GM18517 (cell line): ENCODE data around the gene TTC28.

Source experiments
- ATAC-seq: cut with Tn5 transposase; IDR thresholded peaks from one replicate; pipeline ENCODE4 v1.9.1; 2021; ENCODE audit warnings: mild to moderate bottlenecking, moderate library complexity; ENCODE audit not compliant: unreplicated experiment

Gene TTC28

DNA sequence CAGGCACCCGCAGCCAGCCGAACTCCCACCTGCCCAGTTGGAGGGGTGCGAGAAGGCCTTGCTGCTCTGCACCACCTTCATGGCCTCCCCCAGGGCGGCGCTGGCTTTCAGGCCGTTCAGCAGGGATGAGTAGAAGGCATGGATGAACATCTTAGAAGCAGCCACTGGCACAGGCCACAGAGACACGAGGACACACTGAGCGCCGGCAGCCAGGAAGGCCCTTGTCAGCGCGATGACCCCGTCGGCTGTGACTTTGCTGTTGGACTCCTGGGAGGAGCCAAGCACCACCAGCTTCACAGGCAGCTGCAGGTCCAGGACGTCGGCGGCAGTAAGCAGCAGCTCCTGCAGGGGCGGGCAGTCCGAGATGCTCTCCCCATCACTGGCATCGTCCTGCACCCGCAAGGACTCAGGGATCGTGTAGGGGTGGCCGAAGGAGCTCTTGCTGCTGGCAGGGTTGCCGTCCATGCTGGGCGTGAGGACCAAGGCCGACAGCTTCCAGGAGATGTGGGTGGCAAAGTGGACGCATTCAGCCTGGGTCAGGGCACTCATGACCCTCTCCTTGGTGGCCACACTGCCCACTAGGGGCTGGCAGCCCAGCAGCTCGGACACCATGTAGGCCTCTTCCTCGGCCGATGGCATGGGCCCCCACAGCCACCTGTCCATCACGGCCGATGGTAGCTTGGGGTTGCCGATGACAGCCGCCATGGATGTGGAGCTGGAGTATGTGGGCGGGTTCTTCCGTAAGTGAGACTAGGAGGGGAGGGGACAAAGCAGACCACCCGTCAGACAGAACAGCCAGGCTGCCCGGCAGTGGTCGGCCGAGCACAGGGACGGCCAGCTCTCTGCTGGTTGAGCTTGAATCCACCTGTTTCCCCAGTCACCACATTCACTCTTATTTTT, 680.9 kb downstream of the TTC28 start:
- ATAC-seq, result no peak

DNA sequence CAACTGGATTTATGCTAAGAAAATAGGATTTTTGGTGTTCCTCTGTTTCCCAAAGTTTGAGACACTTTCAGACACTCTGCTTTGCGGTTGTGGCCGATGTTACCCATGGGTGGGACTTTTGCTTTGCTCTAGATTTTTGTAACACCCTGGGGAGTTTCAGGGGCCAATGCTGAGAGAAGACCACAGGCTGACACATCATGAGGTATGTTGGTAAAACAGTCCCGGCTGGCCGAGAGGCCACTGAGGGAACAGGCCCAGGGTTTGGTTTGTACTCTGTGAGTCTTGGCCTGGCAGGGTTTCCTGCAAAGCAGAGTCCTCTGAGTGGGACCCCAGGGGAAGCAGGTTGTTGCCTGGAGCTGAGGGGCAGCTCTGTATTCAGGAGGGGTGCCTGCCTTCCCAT, 682.1 kb downstream of the TTC28 start:
- ATAC-seq, result no peak

- no peak for ATAC-seq
Observed at GRCh38 chr22:27996981-27997380, 682.7 kb downstream of the TTC28 start.

- no peak for ATAC-seq
Observed at GRCh38 chr22:27996529-27996925, 683.1 kb downstream of the TTC28 start.

DNA sequence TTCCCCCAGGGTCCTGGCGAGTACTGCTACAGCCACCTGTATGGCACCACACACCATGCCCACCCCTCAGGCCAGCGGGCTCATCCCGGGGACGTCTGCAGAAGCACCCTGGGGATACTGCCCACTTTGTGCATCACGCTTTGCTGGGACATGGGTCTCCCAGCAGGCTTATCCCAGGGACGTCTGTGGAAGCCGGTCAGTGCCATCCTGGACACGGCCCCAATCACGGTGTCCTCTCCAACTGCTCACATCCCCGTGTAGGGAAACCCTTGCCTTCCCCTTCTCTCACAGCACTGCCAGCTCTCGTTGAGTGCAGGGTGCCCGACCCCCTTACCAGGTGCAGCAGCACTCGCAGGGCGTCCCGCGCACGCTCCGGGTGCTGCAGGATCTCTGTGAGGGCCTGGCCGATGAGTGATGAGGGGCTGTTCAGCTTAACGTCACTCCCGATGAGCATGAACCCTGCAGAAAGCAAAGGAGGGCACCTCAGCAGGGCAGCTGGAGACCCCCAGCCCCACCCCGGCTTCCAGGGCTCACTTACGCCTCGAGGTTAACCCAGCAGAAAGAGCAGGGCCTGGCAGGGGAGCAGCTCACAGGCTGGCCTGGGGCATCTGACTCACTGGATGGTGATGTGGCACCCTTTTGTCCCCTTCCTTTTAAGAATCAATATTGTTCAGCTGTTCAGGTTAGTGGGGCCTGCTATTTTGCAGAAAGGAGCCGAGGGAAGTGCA, 683.7 kb downstream of the TTC28 start:
- no peak for ATAC-seq

- ATAC-seq, result no peak
Observed at GRCh38 chr22:27994481-27995331, 684.9 kb downstream of the TTC28 start.

DNA sequence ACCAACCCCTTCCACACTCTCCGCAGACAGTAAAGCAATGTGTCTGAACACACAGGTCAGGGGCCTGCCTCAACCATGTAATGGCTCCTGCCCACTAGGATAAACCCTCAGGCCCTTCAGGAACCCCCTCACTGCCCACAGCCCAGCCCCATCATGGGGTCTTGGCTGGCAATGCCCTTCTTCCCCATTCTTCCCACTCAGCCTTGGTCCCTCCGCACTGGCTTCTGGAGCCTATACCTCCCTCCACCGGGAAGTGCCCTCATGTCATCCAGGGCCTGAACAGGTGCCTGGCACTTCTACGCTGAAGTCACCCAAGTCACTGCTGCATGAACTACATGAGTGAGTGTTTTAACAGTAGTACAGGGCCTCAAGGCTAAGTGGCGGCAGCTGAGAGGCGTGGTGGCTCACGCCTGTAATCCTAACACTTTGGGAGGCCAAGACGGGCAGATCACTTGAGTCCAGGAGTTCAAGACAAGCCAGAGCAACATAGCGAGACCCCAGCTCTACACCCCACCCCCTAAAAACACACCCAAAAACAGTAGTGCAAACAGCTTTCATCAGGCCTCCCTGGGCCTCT, 685.8 kb downstream of the TTC28 start:
- ATAC-seq, result no peak

DNA sequence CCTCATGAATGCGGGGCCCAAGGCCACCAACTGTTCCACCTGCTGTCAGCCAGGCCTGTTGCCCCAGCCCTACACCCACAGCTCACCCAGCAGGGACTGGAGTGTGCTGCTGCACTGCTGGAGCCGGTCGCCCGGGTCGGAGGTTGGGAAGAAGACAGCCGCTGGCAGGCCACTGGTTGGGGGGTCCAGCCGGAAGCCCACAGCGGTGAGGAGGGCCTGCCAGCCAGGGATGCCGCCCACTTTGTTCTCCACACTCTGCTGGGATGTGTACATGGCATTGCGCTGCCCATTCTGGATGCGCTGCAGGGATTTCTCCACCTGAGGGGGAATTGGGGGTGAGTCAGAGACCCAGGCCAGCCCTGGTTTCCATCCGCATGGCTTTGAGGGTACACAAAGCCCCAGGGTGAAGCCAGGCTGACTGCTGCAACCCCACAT, 686.4 kb downstream of the TTC28 start:
- ATAC-seq, result no peak

DNA sequence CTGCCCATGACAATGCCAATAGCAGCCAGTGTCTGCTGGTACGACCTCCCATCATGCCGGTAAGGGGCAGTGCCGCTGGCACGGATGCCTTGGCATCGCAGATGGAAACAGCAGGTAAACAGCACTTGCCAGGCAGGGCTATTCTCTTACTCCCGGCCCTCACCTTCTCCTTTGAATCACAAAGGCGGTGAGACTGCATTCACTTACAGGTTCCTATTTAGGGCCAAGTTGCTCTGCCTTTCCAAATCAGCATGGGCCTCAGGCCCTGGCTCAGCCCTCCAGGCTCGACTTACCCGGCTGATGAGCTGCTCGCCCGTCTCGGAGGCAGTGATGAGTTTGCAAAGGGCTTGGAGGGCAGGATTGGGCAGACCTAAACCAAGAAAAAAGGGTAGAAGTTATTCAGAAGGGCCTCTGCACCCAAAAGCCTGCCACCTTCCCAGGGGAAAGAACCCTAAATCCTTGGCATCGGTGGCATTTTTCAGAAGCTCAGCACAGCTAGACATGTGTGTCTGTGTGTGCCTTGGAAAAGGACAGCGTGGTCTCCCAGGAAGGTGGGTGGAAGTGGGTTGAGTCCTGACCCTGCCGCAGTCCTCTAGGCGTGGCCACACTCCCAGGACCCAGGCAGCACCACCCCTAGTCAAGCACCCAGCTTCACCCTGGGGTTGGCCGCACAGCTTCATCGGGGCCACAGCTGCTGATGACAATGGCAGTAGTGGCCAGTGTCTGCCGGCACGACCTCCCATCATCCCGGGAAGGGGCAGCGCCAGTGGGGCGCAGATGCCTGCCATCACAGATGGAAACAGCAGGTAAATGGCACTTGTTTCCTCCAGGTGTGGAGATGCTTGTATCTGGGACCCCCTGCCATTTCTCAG, 687.1 kb downstream of the TTC28 start:
- ATAC-seq, result no peak

GRCh38 chr22:27991586-27992293, 687.9 kb downstream of the TTC28 start:
- no peak for ATAC-seq

- ATAC-seq, result no peak
Observed at GRCh38 chr22:27990879-27991278, 688.8 kb downstream of the TTC28 start.

DNA sequence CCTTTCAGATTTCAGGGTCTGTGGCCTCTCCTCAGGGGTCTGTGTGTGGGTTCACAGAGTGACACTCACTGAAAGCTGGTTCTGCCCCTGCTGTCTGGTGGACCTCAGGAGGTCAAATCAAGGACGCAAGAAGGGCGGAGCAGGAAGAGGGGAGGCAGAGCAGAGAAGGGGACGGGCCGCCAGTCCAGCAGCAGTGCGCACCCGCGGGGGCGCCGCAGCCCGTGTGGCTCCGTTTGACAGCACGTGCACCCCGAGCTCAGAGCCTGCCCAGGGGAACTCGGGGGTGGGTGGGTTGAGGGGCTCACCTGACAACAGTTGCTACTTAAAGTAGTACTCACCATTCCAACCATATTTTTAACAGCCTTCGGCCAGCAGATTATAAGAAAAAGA, 689.2 kb downstream of the TTC28 start:
- ATAC-seq, result no peak

DNA sequence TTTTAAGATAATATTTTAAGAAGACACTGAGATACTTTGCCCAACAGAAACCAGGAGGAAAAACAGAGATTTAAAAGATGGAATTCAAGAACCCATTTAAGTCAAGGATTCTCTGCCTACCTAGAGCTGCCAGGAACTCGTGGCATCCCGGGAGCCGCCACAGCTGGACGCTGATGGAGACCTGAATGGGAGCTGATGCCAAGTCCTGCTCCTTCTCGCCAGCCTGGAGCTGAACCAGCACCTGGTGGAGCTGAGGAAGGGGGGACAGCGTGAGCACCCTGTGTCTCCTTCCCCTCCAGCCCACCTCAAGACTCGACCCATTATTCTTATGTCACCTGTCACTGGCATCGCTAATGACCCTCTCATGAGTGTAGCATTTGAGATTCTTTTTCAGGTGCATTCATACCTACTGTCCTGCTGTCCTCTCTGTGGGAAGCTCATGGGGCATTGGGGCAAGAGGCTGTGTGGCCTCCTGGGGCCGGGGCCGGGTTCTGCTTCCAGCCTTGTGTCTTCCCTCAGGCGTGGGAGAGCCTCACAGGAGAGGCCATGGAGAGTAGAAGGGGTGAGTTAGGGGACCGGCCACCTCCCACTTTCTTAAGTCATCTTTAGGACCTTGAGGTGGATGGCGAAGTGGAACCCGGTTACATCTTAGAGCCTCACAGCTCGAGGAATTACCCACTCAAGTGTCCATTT, 689.7 kb downstream of the TTC28 start:
- no peak for ATAC-seq

DNA sequence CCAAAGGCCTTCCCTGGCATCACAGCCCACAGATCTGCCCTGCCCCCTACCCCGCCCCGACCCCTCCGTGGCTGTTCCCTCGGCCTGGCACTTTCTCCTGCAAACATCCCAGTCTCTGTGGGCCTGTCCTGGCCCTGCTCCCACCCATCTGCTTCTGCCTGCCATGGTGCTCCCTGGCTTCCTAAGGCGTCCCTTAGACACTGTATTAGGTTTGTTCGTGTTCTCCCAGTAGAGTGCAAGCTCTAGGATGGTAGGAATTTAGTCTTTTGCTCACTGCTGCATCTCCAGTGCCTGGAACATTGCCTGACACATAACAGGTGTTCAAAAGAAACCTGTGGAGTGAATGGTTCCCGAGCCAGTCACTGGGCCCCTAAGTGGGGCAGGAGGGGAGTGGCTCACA, 690.9 kb downstream of the TTC28 start:
- ATAC-seq, result no peak

DNA sequence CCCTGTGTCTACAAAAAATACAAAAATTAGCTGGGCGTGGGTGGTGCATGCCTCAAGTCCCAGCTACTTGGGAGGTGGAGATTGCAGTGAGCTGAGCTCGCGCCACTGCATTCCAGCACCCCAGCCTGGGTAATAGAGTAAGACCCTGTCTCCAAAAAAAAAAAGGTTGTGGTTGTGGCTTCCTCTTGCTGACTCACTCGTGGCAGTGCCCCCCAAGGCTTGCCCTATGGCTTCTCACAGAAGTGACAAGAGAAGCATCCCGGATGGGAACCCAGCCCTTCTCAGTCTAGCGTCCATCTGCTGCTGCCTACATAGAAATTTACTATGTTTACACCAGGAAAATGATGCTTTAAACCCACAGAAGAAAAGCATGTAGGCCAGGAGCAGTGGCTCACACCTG, 692.1 kb downstream of the TTC28 start:
- ATAC-seq, result no peak

- no peak for ATAC-seq
Observed at GRCh38 chr22:27986937-27987336, 692.7 kb downstream of the TTC28 start.

DNA sequence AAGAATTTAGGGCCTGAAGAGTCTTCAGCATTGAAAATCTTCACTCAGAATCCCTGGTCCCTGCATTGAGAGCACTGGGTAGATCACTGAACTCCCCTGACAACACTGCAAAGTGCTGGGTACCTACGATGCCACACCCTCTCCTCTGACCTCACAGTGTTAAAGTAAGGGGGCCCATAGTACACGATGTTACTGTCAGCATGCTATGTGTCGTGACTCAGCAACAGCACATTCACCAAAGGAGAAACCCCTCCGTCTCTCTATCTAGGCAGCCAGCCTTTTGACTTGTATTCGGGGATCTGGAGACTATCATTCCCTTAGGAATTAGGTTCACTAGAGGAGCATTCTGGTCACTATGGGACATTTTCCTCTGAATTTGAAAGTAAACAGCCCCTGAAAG, 693.2 kb downstream of the TTC28 start:
- ATAC-seq, result no peak

DNA sequence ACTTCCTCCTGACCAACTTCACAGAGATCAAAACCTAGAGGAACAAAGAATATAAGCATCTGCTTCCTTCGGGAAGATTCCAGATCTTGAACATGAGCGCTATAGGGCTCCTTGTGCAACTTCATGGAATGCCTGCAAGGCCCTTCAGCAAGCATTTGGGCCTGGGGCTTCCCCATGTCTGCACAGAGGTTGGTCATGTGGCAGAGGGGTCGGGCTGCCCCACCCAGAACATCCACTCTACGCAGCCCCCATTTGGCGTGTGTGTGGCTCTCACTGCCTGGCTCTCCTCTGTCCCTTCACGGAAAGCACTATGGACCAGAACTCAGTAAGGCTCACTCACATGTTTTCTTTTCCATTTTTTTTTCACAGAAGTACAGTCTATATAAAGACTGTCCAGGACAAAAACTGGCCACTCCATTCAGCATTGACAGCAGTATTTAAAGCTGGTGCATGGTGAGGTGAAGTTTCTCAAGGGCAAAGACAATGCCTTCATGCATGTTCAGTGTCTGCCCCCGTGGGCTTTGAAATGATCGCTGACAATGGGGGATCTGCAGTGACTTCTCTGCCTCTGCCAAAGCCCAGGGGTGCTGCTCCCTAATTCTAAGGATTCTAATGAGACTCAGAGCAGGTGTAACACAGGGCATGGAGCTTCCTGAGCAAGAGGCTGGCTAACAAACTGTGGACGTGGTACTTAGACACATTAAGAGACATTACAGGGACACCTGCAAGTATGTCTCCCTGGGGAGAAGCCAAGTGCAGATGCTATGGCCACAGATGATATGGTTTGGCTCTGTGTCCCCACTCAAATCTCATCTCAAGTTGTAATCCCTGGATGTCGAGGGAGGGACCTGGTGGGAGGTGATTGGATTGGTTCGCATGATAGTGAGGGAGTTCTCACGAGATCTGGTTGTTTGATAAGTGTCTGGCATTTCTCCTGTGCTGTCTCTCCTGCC, 694.0 kb downstream of the TTC28 start:
- ATAC-seq, result no peak
